ENCODE results near the gene CERS3. TPM values are rescaled to one million over a fixed set of nuclear protein-coding genes. Genes with fewer than 3 reads are reported as not detected.

The CERS3 gene
- polyA plus RNA-seq, 1 of the 3 experiments (the other 2 are of a cell fraction), result not detected

GRCh38 chr15:100565591-100565990 lies 36.8 kb upstream of the CERS3 start:
- Histone ChIP-seq H3K9ac (no peak overlapping the region), H3K4me3 (ENCODE audit: low read depth in 2 of 2, low read length in 1 of 2) (no peak overlapping the region), H3K36me3 (replicated peaks in 1 of 2; ENCODE audit: control insufficient read depth in 1 of 2, insufficient read depth in 2 of 2, low read length in 1 of 2) (peaks cover 6 to 22% of the 10 kb centered on the region in 2 experiments), H3K27ac (ENCODE audit: low read depth in 2 of 2, low read length in 1 of 2) (no peak overlapping the region), H3F3A (replicated peaks; ENCODE audit: insufficient read depth) (no peaks in the 10 kb centered on the region), H3K9me2 (no peaks in the 10 kb centered on the region), H4K20me1 (ENCODE audit: insufficient read depth) (no peaks in the 10 kb centered on the region), H3K4me2 (no peak overlapping the region), H3K27me3 (ENCODE audit: insufficient read depth) (no peaks in the 10 kb centered on the region), H3K4me1 (ENCODE audit: control insufficient read depth in 1 of 2, insufficient read depth in 2 of 2, low read depth in 1 of 2, low read length in 1 of 2) (no peaks in the 10 kb centered on the region), H3K79me2 (ENCODE audit: insufficient read depth) (no peaks in the 10 kb centered on the region), H3K9me3 (no peaks in the 10 kb centered on the region), H2AFZ (ENCODE audit: low read depth) (no peak overlapping the region)
- no peak for DNase-seq
- TF ChIP-seq SMC3 (IDR thresholded peaks at IDR 0.05; ENCODE audit: low read depth, low read length), result no peak
- TF ChIP-seq ZBTB33 (IDR thresholded peaks at IDR 0.05; ENCODE audit: borderline replicate concordance, low read depth), result no peak
- no peak for TF ChIP-seq FOSL2 (IDR thresholded peaks at IDR 0.05; ENCODE audit: borderline replicate concordance, low read depth)
- TF ChIP-seq USF2 (IDR thresholded peaks at IDR 0.05; ENCODE audit: borderline replicate concordance, low read depth, low read length), result no peak
- no peak for TF ChIP-seq TCF12 (IDR thresholded peaks at IDR 0.05)
- TF ChIP-seq NFIC (IDR thresholded peaks at IDR 0.05; ENCODE audit: borderline replicate concordance), result no peak
- no peak for TF ChIP-seq ELF1 (IDR thresholded peaks at IDR 0.05)
- TF ChIP-seq REST (IDR thresholded peaks at IDR 0.05; ENCODE audit: low read depth, low read length), result no peak
- no peak for TF ChIP-seq MEF2A (IDR thresholded peaks at IDR 0.05; ENCODE audit: borderline replicate concordance, low read depth)
- TF ChIP-seq TEAD4 (IDR thresholded peaks at IDR 0.05; ENCODE audit: borderline replicate concordance, insufficient read depth), result no peak
- TF ChIP-seq MAX (IDR thresholded peaks at IDR 0.05; ENCODE audit: low read depth), result no peak
- TF ChIP-seq RCOR1 (IDR thresholded peaks at IDR 0.05; ENCODE audit: low read length), result no peak
- no peak for TF ChIP-seq RXRA (IDR thresholded peaks at IDR 0.05; ENCODE audit: borderline replicate concordance, low read depth)
- TF ChIP-seq TAF1 (IDR thresholded peaks at IDR 0.05; ENCODE audit: borderline replicate concordance, low read depth, low read length), result no peak
- TF ChIP-seq GATA2 (CRISPR knock-in tag; IDR thresholded peaks at IDR 0.05), result no peak
- TF ChIP-seq EP300 (IDR thresholded peaks at IDR 0.05; ENCODE audit: borderline replicate concordance in 1 of 2, low read depth in 1 of 2, low read length in 1 of 2), result no peak
- TF ChIP-seq FOXM1 (IDR thresholded peaks at IDR 0.05; ENCODE audit: low read depth), result no peak
- no peak for TF ChIP-seq YY1 (IDR thresholded peaks at IDR 0.05; ENCODE audit: low read depth)
- TF ChIP-seq JUND (IDR thresholded peaks at IDR 0.05), result no peak
- CTCF ChIA-PET, result interaction anchor here (1.2 to 3.4 kb wide), 2 partner anchors 24 to 215 kb away, joined by 4 to 17 read pairs; no protein-coding TSS in a partner anchor
- POLR2A ChIA-PET, result no interaction called here
- 94% methylated on average over 3 of the region's 3 CpGs for WGBS (ENCODE audit: low lambda C conversion rate)
